GM10847 (cell line): ENCODE measurements around the gene PAQR4.

Experiments used
- POLR2A ChIP-seq: IDR thresholded peaks from 2 replicates; pipeline ENCODE4 v1.6.1; 2011; ENCODE audit not compliant: insufficient read length; ENCODE audit errors: extremely low read depth

PAQR4 gene

GRCh38 chr16:2969545-2970521, 685 bp downstream of the PAQR4 start:
- TF ChIP-seq POLR2A, result no peak

- TF ChIP-seq POLR2A, result no peak
These were observed 1.4 kb downstream of the PAQR4 start for GRCh38 chr16:2970563-2970962.

GRCh38 chr16:2971134-2971984, 2.2 kb downstream of the PAQR4 start:
- TF ChIP-seq POLR2A, result peak; percentile 14

- TF ChIP-seq POLR2A, result no peak
These were observed 3.0 kb downstream of the PAQR4 start for GRCh38 chr16:2971985-2972784.

- TF ChIP-seq POLR2A, result no peak
These were observed 3.9 kb downstream of the PAQR4 start for GRCh38 chr16:2973093-2973492.

- TF ChIP-seq POLR2A, result no peak
These were observed 4.6 kb downstream of the PAQR4 start for GRCh38 chr16:2973605-2974318.

GRCh38 chr16:2974319-2975056, 5.3 kb downstream of the PAQR4 start:
- TF ChIP-seq POLR2A, result no peak

- no peak for TF ChIP-seq POLR2A
These were observed 6.1 kb downstream of the PAQR4 start for GRCh38 chr16:2975161-2975795.

- no peak for TF ChIP-seq POLR2A
These were observed 7.1 kb downstream of the PAQR4 start for GRCh38 chr16:2976201-2976600.

- no peak for TF ChIP-seq POLR2A
These were observed 7.5 kb downstream of the PAQR4 start for GRCh38 chr16:2976673-2977072.

GRCh38 chr16:2977440-2977839, 8.3 kb downstream of the PAQR4 start:
- TF ChIP-seq POLR2A, result no peak

GRCh38 chr16:2979669-2980226, 10.6 kb downstream of the PAQR4 start:
- TF ChIP-seq POLR2A, result no peak
